HEK293 (cell line): Measurements from ENCODE around the gene INTS15.

Source experiments
- ZBTB20 ChIP-seq: fragments of 450-650 bp; formaldehyde crosslinking; IDR thresholded peaks from 2 replicates; pipeline ENCODE4 v1.5.1; 2016; ENCODE audit warnings: missing biosample characterization, missing genetic modification characterization
- ZNF184 ChIP-seq: fragments of 450-650 bp; IDR thresholded peaks from 2 replicates; pipeline ENCODE4 v1.5.1; 2018; ENCODE audit warnings: missing biosample characterization, mild to moderate bottlenecking, missing genetic modification characterization
- ZNF37A ChIP-seq: fragments of 450-650 bp; IDR thresholded peaks from 2 replicates; pipeline ENCODE4 v1.5.1; 2018; ENCODE audit warnings: missing biosample characterization, missing genetic modification characterization
- TF ChIP-seq, protein P1 (sequence below): fragments of 450-650 bp; formaldehyde crosslinking; IDR thresholded peaks from 2 replicates; pipeline ENCODE4 v1.5.1; 2016; ENCODE audit warnings: missing biosample characterization, missing genetic modification characterization

DNA sequence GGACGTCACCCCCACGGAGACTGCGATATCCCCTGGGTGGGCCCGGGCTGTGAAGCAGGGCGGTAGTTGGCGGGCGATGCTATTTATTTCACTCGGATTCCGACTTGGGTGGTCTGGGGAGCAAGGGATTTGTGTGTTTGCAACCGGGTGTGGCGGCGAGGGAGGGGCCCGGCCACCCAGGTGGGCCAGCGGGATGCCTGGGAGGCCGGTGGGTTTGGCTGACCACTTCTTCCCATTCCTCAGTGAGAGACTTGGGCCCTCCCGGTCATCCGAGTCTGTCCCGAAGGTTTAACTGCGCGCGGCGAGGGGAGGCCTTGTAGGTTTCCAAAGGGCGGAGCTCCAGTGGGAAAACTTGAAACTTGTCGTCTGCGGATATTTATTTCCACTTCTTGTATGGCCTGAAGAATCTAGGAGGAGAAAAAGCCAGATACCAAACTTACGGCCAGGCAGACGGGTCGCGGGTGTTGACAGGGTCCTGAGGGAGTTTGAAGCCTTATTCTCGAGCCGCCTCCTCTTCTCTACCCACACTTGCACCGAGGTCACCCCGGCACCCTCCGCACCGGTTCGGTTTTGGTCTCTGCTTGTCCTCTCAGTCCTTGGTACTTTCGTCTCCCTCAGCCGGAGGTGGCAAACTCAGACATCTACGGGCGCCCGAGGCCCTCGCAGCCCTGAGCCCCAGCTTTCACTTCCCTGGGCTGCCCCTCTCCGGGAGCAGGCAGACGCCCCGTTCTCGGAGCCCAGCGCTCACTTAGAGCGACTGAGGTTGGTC is 65.2 kb downstream of the INTS15 start:
- TF ChIP-seq ZNF37A (no peak), ZBTB20 (tag by site-specific recombination) (no peak), ZNF184 (tag by site-specific recombination) (no peak)
- TF ChIP-seq, protein P1, sequence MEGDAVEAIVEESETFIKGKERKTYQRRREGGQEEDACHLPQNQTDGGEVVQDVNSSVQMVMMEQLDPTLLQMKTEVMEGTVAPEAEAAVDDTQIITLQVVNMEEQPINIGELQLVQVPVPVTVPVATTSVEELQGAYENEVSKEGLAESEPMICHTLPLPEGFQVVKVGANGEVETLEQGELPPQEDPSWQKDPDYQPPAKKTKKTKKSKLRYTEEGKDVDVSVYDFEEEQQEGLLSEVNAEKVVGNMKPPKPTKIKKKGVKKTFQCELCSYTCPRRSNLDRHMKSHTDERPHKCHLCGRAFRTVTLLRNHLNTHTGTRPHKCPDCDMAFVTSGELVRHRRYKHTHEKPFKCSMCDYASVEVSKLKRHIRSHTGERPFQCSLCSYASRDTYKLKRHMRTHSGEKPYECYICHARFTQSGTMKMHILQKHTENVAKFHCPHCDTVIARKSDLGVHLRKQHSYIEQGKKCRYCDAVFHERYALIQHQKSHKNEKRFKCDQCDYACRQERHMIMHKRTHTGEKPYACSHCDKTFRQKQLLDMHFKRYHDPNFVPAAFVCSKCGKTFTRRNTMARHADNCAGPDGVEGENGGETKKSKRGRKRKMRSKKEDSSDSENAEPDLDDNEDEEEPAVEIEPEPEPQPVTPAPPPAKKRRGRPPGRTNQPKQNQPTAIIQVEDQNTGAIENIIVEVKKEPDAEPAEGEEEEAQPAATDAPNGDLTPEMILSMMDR (tag by site-specific recombination), result no peak
